Thoracic aorta (tissue), 2 donors: ENCODE data around the gene RASSF4. TPM values are rescaled to one million over a fixed set of nuclear protein-coding genes. Genes with fewer than 3 reads are reported as not detected.

ENCODE experiments used
- ATAC-seq: fragments of 150-250 bp; one replicate; pipeline ENCODE4 v1.8.0; 2017; ENCODE audit warnings: low read depth; ENCODE audit not compliant: insufficient number of reproducible peaks, low FRiP score
- DNase-seq: peaks from one replicate; pipeline ENCODE4 v3.0.0-alpha.2; 2020; ENCODE audit warnings: low spot score
- H3K27ac ChIP-seq, 2 donors: fragments of 200-600 bp; sonication (generic); 1 replicate in 1 of 2; 2 replicates in 1 of 2; pipeline ENCODE4 v1.5.1; 2016; ENCODE audit warnings: mild to moderate bottlenecking in 2 of 2, moderate library complexity in 2 of 2
- H3K27me3 ChIP-seq: fragments of 200-600 bp; sonication (generic); replicated peaks from 2 replicates; pipeline ENCODE4 v1.6.0; 2016; ENCODE audit warnings: mild to moderate bottlenecking; ENCODE audit not compliant: insufficient read depth
- H3K36me3 ChIP-seq: fragments of 200-600 bp; sonication (generic); one replicate; pipeline ENCODE4 v1.5.1; 2016
- H3K4me1 ChIP-seq, 2 donors: fragments of 200-600 bp; sonication (generic); 1 replicate in 1 of 2; 2 replicates in 1 of 2; pipeline versions ENCODE4 v1.5.1 to v1.6.0; 2016; ENCODE audit warnings: low read depth in 2 of 2, mild to moderate bottlenecking in 1 of 2; ENCODE audit not compliant: control insufficient read depth in 1 of 2
- H3K4me3 ChIP-seq: fragments of 200-600 bp; sonication (generic); 2 replicates; pipeline ENCODE4 v1.5.1; 2016; ENCODE audit warnings: mild to moderate bottlenecking
- H3K9me3 ChIP-seq: fragments of 200-600 bp; sonication (generic); 2 replicates; pipeline ENCODE4 v1.5.1; 2016
- CTCF ChIP-seq: fragments of 200-600 bp; sonication (generic); IDR thresholded peaks from one replicate; pipeline ENCODE4 v1.5.1; 2019; ENCODE audit warnings: antibody characterized with exemption
- total RNA-seq, 2 donors: library from RNA; depleted of rRNA; stranded (reverse); fragments of >200 nt; gene quantifications; one replicate each; pipeline versions ENCODE4 v1.1.0 to v1.2.3, GENCODE V29; 2016

Gene RASSF4
- total RNA-seq, 2 donors from 2014 or later, result 48.5 to 68.5 TPM

- DNase-seq, result no peak
- Histone ChIP-seq H3K36me3 (no peaks in the 10 kb centered on the region), H3K4me1 (peaks cover 13 to 51% of the 10 kb centered on the region in 2 donors)
Measured at GRCh38 chr10:44958196-44958897, 1.3 kb upstream of the RASSF4 start.

GRCh38 chr10:44958898-44959246 lies 730 bp upstream of the RASSF4 start:
- ATAC-seq (no peak), DNase-seq (no peak)
- H3K36me3 ChIP-seq, result no peaks in the 10 kb centered on the region
- peak overlapping the region; percentile 74 to 88 for H3K27ac ChIP-seq
- H3K4me1 ChIP-seq, result peaks cover 17 to 57% of the 10 kb centered on the region in 2 donors
- peak overlapping the region; percentile 79 for H3K4me3 ChIP-seq
- H3K27me3 ChIP-seq, result no peaks in the 10 kb centered on the region
- H3K9me3 ChIP-seq, result no peaks in the 10 kb centered on the region
- no peak for TF ChIP-seq CTCF

More at GRCh38 chr10:44958196-44958897, 1.3 kb upstream of the RASSF4 start:
- no peak for TF ChIP-seq CTCF
- Histone ChIP-seq H3K9me3 (no peaks in the 10 kb centered on the region), H3K4me3 (peak overlapping the region; percentile 79), H3K27me3 (no peaks in the 10 kb centered on the region), H3K27ac (peak overlapping the region; percentile 74 to 88)
- ATAC-seq, result no peak

- DNase-seq, result no peak
- Histone ChIP-seq H3K27ac (peak overlapping the region; percentile 39 to 65), H3K9me3 (no peaks in the 10 kb centered on the region), H3K36me3 (no peaks in the 10 kb centered on the region), H3K27me3 (no peaks in the 10 kb centered on the region), H3K4me1 (peaks cover 28 to 69% of the 10 kb centered on the region in 2 donors), H3K4me3 (peak overlapping the region; percentile 79)
- TF ChIP-seq CTCF, result no peak
- ATAC-seq, result no peak
Measured at GRCh38 chr10:44960088-44960460, 472 bp downstream of the RASSF4 start.

GRCh38 chr10:44960482-44961229 lies 1.1 kb downstream of the RASSF4 start:
- H3K27me3 ChIP-seq, result no peaks in the 10 kb centered on the region
- ATAC-seq (no peak), DNase-seq (no peak)
- TF ChIP-seq CTCF, result no peak
- peak overlapping the region; percentile 79 for H3K4me3 ChIP-seq
- peaks cover 32 to 69% of the 10 kb centered on the region in 2 donors for H3K4me1 ChIP-seq
- H3K9me3 ChIP-seq, result no peaks in the 10 kb centered on the region
- H3K36me3 ChIP-seq, result no peaks in the 10 kb centered on the region
- peak overlapping the region; percentile 10 to 65 for H3K27ac ChIP-seq

GRCh38 chr10:44961230-44961571 lies 1.6 kb downstream of the RASSF4 start:
- DNase-seq (no peak), ATAC-seq (no peak)
- no peaks in the 10 kb centered on the region for H3K9me3 ChIP-seq
- peak overlapping the region; percentile 79 for H3K4me3 ChIP-seq
- no peaks in the 10 kb centered on the region for H3K27me3 ChIP-seq
- H3K4me1 ChIP-seq, result peaks cover 36 to 69% of the 10 kb centered on the region in 2 donors
- no peak overlapping the region for H3K27ac ChIP-seq
- no peaks in the 10 kb centered on the region for H3K36me3 ChIP-seq
- no peak for TF ChIP-seq CTCF
